Kidney (tissue), 14 donors: ENCODE data around the gene ZWILCH. TPM values are rescaled to one million over a fixed set of nuclear protein-coding genes. Genes with fewer than 3 reads are reported as not detected.

ENCODE experiments used
- DNase-seq, 5 donors: peaks; one replicate each; pipeline ENCODE4 v3.0.0-alpha.2; 2013 to 2020
- FAIRE-seq: peaks from 2 replicates; lab custom pipeline; 2012; peaks lifted over from hg19 to GRCh38; lab: Jason Lieb, UNC
- H3K27ac ChIP-seq, 2 donors: one replicate each; pipeline ENCODE4 v1.7.0; 2013; ENCODE audit warnings: low read depth in 2 of 2, low read length in 2 of 2, inconsistent platforms in 1 of 2
- H3K27me3 ChIP-seq: one replicate; pipeline ENCODE4 v1.7.1; 2013; ENCODE audit warnings: low read length, inconsistent platforms; ENCODE audit not compliant: control insufficient read depth, insufficient read depth
- H3K36me3 ChIP-seq, 3 donors: one replicate each; pipeline versions ENCODE4 v1.7.0 to v1.7.1; 2013; ENCODE audit warnings: low read length in 3 of 3, control low read depth in 1 of 3, inconsistent platforms in 1 of 3; ENCODE audit not compliant: insufficient read depth in 3 of 3, control insufficient read depth in 2 of 3
- H3K4me1 ChIP-seq, 3 donors: one replicate each; pipeline versions ENCODE4 v1.7.0 to v1.7.1; 2013; ENCODE audit warnings: low read length in 3 of 3, inconsistent platforms in 1 of 3, low read depth in 1 of 3; ENCODE audit not compliant: control insufficient read depth in 2 of 3, insufficient read depth in 2 of 3
- H3K4me3 ChIP-seq, 3 donors: one replicate each; pipeline versions ENCODE4 v1.7.0 to v1.8.1; 2013; ENCODE audit warnings: low read length in 3 of 3, control low read depth in 1 of 3, inconsistent platforms in 1 of 3
- H3K9ac ChIP-seq, 3 donors: one replicate each; pipeline versions ENCODE4 v1.7.0 to v1.7.1; 2013; ENCODE audit warnings: low read length in 3 of 3, control low read depth in 1 of 3, inconsistent platforms in 1 of 3
- H3K9me3 ChIP-seq, 3 donors: one replicate each; pipeline versions ENCODE4 v1.7.0 to v1.7.1; 2013; ENCODE audit warnings: low read length in 3 of 3, control low read depth in 1 of 3, inconsistent platforms in 1 of 3; ENCODE audit not compliant: control insufficient read depth in 2 of 3, insufficient read depth in 1 of 3
- intact Hi-C: fragments of 100-400 bp; cut with DNase I; formaldehyde crosslinking; loops from one replicate; pipeline ENCODE4 v1.11.1; 2022
- polyA plus RNA-seq: library from polyadenylated mRNA; stranded (reverse); fragments of 350-450 nt; fragmentation: Illumina TruSeq; extraction: RNeasy Lipid Tissue Mini Kit (QIAGEN cat#74804); gene quantifications from one replicate; pipeline ENCODE4 v1.2.3, GENCODE V29; 2014; ENCODE audit warnings: low read depth, low replicate concordance; ENCODE audit not compliant: insufficient read depth
- total RNA-seq: library from RNA; stranded (reverse); fragmentation: NEBNext Ultra II Directional; extraction: Animal tissue kit (Norgen Biotek cat#: 25700); gene quantifications from one replicate; pipeline ENCODE4 v1.2.1, GENCODE V29; 2021
- TF ChIP-seq, protein P1 (sequence below): IDR thresholded peaks from 3 replicates; pipeline ENCODE4 v1.5.1; 2012; ENCODE audit warnings: mild to moderate bottlenecking, moderate library complexity, borderline replicate concordance; ENCODE audit not compliant: insufficient read depth; ENCODE audit errors: extremely low read depth
- donor health status: control.
- donor health status: control.
- donor health status: control.
- donor health status: control.
- donor health status: control.
- donor health status: DM: yes; HTN: yes; CAD: no.
- donor health status: Normal renal cell carcinoma (clear cell type).

Gene ZWILCH
- total and polyA plus RNA-seq, 2 donors from 2014 or later = 3.0 to 9.0 TPM

DNA sequence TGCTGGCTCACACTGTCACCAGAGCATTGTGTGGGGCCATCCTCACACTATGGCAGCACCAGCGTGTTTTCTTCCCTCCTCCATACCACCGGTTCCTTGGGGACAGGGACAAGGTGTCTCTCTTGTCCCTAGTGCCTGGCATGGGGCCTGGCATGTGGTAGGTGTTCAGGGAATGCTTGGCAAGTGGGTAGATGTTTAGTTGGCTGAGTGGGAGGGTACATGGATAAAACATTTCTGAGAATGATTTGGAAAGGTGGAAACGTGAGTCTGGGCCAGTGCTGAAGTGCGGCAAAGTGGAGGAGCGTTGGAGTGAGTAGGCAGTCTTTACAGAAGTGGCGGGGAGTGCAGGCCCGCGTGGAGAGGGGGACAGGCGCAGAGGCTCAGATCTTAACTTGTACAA lies 22.6 kb upstream of the ZWILCH start:
- FAIRE-seq (no peak), DNase-seq (no peak)
- intact Hi-C loops = no loop called here
- H3K27me3 ChIP-seq = no peaks in the 10 kb centered on the region
- peaks cover 0 to 2% (median 0%) of the 10 kb centered on the region in 3 donors for H3K4me1 ChIP-seq
- H3K27ac ChIP-seq = no peak overlapping the region
- H3K9me3 ChIP-seq = no peaks in the 10 kb centered on the region
- TF ChIP-seq, protein P1, sequence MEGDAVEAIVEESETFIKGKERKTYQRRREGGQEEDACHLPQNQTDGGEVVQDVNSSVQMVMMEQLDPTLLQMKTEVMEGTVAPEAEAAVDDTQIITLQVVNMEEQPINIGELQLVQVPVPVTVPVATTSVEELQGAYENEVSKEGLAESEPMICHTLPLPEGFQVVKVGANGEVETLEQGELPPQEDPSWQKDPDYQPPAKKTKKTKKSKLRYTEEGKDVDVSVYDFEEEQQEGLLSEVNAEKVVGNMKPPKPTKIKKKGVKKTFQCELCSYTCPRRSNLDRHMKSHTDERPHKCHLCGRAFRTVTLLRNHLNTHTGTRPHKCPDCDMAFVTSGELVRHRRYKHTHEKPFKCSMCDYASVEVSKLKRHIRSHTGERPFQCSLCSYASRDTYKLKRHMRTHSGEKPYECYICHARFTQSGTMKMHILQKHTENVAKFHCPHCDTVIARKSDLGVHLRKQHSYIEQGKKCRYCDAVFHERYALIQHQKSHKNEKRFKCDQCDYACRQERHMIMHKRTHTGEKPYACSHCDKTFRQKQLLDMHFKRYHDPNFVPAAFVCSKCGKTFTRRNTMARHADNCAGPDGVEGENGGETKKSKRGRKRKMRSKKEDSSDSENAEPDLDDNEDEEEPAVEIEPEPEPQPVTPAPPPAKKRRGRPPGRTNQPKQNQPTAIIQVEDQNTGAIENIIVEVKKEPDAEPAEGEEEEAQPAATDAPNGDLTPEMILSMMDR = no peak
- H3K9ac ChIP-seq = no peak overlapping the region
- H3K4me3 ChIP-seq = no peak overlapping the region
- peaks cover under 1 to 4% (median 2%) of the 10 kb centered on the region in 3 donors for H3K36me3 ChIP-seq

DNA sequence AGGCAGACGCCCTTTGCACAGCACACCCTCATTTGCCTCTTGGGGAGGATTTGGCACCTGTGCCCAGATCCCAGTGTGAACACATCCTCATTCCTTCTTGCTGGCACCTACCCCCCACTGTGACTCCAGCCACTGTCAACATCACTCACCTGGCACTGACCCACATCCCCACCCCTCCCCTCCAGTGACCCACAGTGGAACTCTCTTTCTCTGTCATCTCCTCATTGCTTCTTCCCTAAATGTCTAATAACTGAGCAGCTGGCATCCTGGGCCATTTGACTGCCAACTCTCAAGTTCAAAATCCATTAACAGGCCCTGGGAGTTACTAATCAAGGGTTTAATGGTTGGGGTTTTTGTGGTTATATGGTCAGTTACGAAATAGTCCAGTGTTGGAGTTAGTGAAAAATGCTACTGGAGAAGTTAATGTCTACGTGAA lies 22.0 kb upstream of the ZWILCH start:
- Histone ChIP-seq H3K27ac (no peak overlapping the region), H3K4me3 (no peak overlapping the region), H3K27me3 (no peaks in the 10 kb centered on the region), H3K9ac (no peak overlapping the region), H3K9me3 (no peaks in the 10 kb centered on the region), H3K36me3 (peaks cover 4 to 5% (median 4%) of the 10 kb centered on the region in 3 donors), H3K4me1 (peaks cover 0 to 2% (median 0%) of the 10 kb centered on the region in 3 donors)
- TF ChIP-seq, protein P1 = no peak
- no peak for FAIRE-seq
- DNase-seq = no peak
- intact Hi-C loops = no loop called here

DNA sequence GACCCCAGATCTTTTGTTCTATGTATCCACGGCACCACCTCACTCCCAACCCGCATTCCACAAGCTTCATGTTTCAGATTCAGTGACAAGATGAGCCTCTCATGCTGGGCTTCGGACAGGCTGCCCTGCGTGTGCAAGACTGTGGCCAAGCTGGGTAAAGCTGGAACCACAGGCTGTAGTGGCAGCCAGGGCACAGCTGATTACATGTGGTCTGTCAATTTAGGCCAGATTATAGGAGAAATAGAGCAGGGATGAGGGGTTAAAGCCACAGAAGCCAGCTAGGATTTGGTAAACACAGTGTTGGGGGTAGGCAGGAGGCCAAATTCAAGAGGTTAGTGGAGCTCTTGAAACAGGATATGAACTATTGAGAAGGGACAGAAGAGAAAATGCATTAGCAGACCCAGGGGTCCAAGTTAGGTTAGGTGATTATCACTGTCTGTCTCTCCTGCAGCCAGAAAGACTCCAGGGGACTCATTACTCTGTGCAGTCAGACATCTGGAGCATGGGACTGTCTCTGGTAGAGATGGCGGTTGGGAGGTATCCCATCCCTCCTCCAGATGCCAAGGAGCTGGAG lies 20.5 kb upstream of the ZWILCH start:
- TF ChIP-seq, protein P1 = no peak
- peaks cover 0 to 3% (median 2%) of the 10 kb centered on the region in 3 donors for H3K4me1 ChIP-seq
- no peaks in the 10 kb centered on the region for H3K27me3 ChIP-seq
- H3K27ac ChIP-seq = no peak overlapping the region
- no peak for DNase-seq
- H3K9ac ChIP-seq = no peak overlapping the region
- H3K9me3 ChIP-seq = no peaks in the 10 kb centered on the region
- H3K4me3 ChIP-seq = no peak overlapping the region
- H3K36me3 ChIP-seq = peaks cover 5 to 9% (median 7%) of the 10 kb centered on the region in 3 donors
- no peak for FAIRE-seq
- intact Hi-C loops = no loop called here

DNA sequence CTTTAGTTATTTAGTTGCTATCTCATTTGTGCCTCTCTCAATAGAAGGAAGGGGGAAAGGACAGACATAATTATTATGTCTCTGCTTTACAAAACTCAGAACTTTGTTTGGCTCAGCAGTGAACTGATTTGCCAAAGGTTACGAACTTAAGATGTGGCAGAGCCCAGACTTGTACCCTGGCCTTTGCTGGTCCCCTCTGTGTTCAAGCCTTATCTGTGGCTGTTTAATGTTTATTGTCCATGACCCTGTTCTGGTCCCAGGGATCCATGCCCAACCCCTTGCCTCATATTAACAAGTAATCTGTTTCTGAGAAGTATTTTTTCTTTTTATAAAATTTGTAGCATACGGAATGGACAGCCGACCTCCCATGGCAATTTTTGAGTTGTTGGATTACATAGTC lies 18.2 kb upstream of the ZWILCH start:
- no peak overlapping the region for H3K9ac ChIP-seq
- H3K4me3 ChIP-seq = no peak overlapping the region
- FAIRE-seq (no peak), DNase-seq (no peak)
- no peak overlapping the region for H3K27ac ChIP-seq
- H3K27me3 ChIP-seq = no peaks in the 10 kb centered on the region
- peaks cover 5 to 13% (median 7%) of the 10 kb centered on the region in 3 donors for H3K36me3 ChIP-seq
- TF ChIP-seq, protein P1 = no peak
- no peaks in the 10 kb centered on the region for H3K9me3 ChIP-seq
- intact Hi-C loops = no loop called here
- H3K4me1 ChIP-seq = peaks cover 0 to 6% (median 4%) of the 10 kb centered on the region in 3 donors
